Upper lobe of right lung (tissue), 1 donor: Measurements from ENCODE around the gene MYPN. TPM values are rescaled to one million over a fixed set of nuclear protein-coding genes. Genes with fewer than 3 reads are reported as not detected.

Experiments used
- ATAC-seq: fragments of 200-7000 bp; cut with Tn5 transposase; one replicate; pipeline ENCODE4 v1.9.1; 2020; ENCODE audit warnings: mild to moderate bottlenecking, moderate library complexity
- DNase-seq: peaks from one replicate; pipeline ENCODE4 v3.0.0-alpha.2; 2020
- H3K27ac ChIP-seq: fragments of 200-600 bp; one replicate; pipeline ENCODE4 v1.8.0; 2022
- H3K27me3 ChIP-seq: fragments of 200-600 bp; one replicate; pipeline ENCODE4 v1.8.0; 2022; ENCODE audit warnings: mild to moderate bottlenecking
- H3K36me3 ChIP-seq: fragments of 200-600 bp; one replicate; pipeline ENCODE4 v1.8.0; 2022
- H3K4me1 ChIP-seq: fragments of 200-600 bp; one replicate; pipeline ENCODE4 v1.8.0; 2022
- H3K4me3 ChIP-seq: fragments of 200-600 bp; one replicate; pipeline ENCODE4 v1.8.0; 2022; ENCODE audit warnings: mild to moderate bottlenecking
- H3K9me3 ChIP-seq: fragments of 200-600 bp; one replicate; pipeline ENCODE4 v1.8.0; 2022
- CTCF ChIP-seq: fragments of 200-600 bp; IDR thresholded peaks from one replicate; pipeline ENCODE4 v1.8.0; 2022; ENCODE audit warnings: antibody characterized with exemption
- intact Hi-C: fragments of 100-400 bp; cut with DNase I; formaldehyde crosslinking; loops from one replicate; pipeline ENCODE4 v1.11.0; 2022
- total RNA-seq: library from RNA; stranded (reverse); fragmentation: NEBNext Ultra II Directional; extraction: Animal tissue kit (Norgen Biotek cat#: 25700); gene quantifications from one replicate; pipeline ENCODE4 v1.2.1, GENCODE V29; 2021
- donor health status: DM: no; HTN: yes; CAD: no; lungs with severe emphysema.

The MYPN gene
- total RNA-seq, 1 donor from 2014 or later: not detected

GRCh38 chr10:68111584-68111983 is 2.3 kb downstream of the MYPN start:
- DNase-seq: no peak
- Histone ChIP-seq H3K4me3 (no peak overlapping the region), H3K36me3 (no peaks in the 10 kb centered on the region), H3K27me3 (no peaks in the 10 kb centered on the region), H3K4me1 (peaks cover 4% of the 10 kb centered on the region), H3K27ac (no peak overlapping the region), H3K9me3 (no peaks in the 10 kb centered on the region)
- intact Hi-C loops: no loop called here
- no peak for TF ChIP-seq CTCF
- ATAC-seq: no peak

GRCh38 chr10:68112837-68113236 is 3.5 kb downstream of the MYPN start:
- peaks cover 4% of the 10 kb centered on the region for H3K4me1 ChIP-seq
- TF ChIP-seq CTCF: no peak
- ATAC-seq (no peak), DNase-seq (no peak)
- H3K4me3 ChIP-seq: no peak overlapping the region
- no peak overlapping the region for H3K27ac ChIP-seq
- intact Hi-C loops: no loop called here
- no peaks in the 10 kb centered on the region for H3K36me3 ChIP-seq
- no peaks in the 10 kb centered on the region for H3K9me3 ChIP-seq
- no peaks in the 10 kb centered on the region for H3K27me3 ChIP-seq

GRCh38 chr10:68118657-68119056 is 9.4 kb downstream of the MYPN start:
- DNase-seq: no peak
- H3K4me1 ChIP-seq: no peaks in the 10 kb centered on the region
- H3K4me3 ChIP-seq: no peak overlapping the region
- no peaks in the 10 kb centered on the region for H3K9me3 ChIP-seq
- no peaks in the 10 kb centered on the region for H3K27me3 ChIP-seq
- intact Hi-C loops: no loop called here
- TF ChIP-seq CTCF: no peak
- no peak for ATAC-seq
- H3K36me3 ChIP-seq: no peaks in the 10 kb centered on the region
- H3K27ac ChIP-seq: no peak overlapping the region

- no peaks in the 10 kb centered on the region for H3K4me1 ChIP-seq
- no peak for TF ChIP-seq CTCF
- DNase-seq (no peak), ATAC-seq (no peak)
- no peaks in the 10 kb centered on the region for H3K36me3 ChIP-seq
- H3K27me3 ChIP-seq: no peaks in the 10 kb centered on the region
- H3K27ac ChIP-seq: no peak overlapping the region
- H3K4me3 ChIP-seq: no peak overlapping the region
- no peaks in the 10 kb centered on the region for H3K9me3 ChIP-seq
- intact Hi-C loops: no loop called here
Measured at GRCh38 chr10:68121020-68121743, 11.9 kb downstream of the MYPN start.

- DNase-seq: no peak
- H3K4me1 ChIP-seq: no peaks in the 10 kb centered on the region
- no peak for TF ChIP-seq CTCF
- no peaks in the 10 kb centered on the region for H3K36me3 ChIP-seq
- no peaks in the 10 kb centered on the region for H3K27me3 ChIP-seq
- ATAC-seq: no peak
- H3K9me3 ChIP-seq: no peaks in the 10 kb centered on the region
- no peak overlapping the region for H3K4me3 ChIP-seq
- no peak overlapping the region for H3K27ac ChIP-seq
- intact Hi-C loops: no loop called here
Measured at GRCh38 chr10:68121852-68122251, 12.6 kb downstream of the MYPN start.

GRCh38 chr10:68124718-68125117 is 15.4 kb downstream of the MYPN start:
- H3K4me1 ChIP-seq: no peaks in the 10 kb centered on the region
- H3K36me3 ChIP-seq: no peaks in the 10 kb centered on the region
- no peak for DNase-seq
- H3K27me3 ChIP-seq: no peaks in the 10 kb centered on the region
- no peak for TF ChIP-seq CTCF
- H3K4me3 ChIP-seq: no peak overlapping the region
- no peak overlapping the region for H3K27ac ChIP-seq
- no peaks in the 10 kb centered on the region for H3K9me3 ChIP-seq
- ATAC-seq: no peak
- intact Hi-C loops: no loop called here
